Hepatocyte (in vitro differentiated cells): ENCODE data around the gene SLC34A1.

Experiments
- EZH2 ChIP-seq: fragments of 200-600 bp; sonication (generic); IDR thresholded peaks from 2 replicates; pipeline ENCODE4 v1.6.1; 2016; ENCODE audit warnings: antibody characterized with exemption, mild to moderate bottlenecking, borderline replicate concordance
- EZH2phosphoT487 ChIP-seq: fragments of 200-600 bp; sonication (generic); IDR thresholded peaks from one replicate; pipeline ENCODE4 v1.6.1; 2018; ENCODE audit warnings: antibody characterized with exemption, mild to moderate bottlenecking, low read depth, moderate library complexity; ENCODE audit not compliant: unreplicated experiment, severe bottlenecking
- TF ChIP-seq, protein P1 (sequence below): fragments of 200-600 bp; sonication (generic); IDR thresholded peaks from 2 replicates; pipeline ENCODE4 v1.5.1; 2016; ENCODE audit warnings: antibody characterized with exemption, mild to moderate bottlenecking; ENCODE audit not compliant: poor library complexity

DNA sequence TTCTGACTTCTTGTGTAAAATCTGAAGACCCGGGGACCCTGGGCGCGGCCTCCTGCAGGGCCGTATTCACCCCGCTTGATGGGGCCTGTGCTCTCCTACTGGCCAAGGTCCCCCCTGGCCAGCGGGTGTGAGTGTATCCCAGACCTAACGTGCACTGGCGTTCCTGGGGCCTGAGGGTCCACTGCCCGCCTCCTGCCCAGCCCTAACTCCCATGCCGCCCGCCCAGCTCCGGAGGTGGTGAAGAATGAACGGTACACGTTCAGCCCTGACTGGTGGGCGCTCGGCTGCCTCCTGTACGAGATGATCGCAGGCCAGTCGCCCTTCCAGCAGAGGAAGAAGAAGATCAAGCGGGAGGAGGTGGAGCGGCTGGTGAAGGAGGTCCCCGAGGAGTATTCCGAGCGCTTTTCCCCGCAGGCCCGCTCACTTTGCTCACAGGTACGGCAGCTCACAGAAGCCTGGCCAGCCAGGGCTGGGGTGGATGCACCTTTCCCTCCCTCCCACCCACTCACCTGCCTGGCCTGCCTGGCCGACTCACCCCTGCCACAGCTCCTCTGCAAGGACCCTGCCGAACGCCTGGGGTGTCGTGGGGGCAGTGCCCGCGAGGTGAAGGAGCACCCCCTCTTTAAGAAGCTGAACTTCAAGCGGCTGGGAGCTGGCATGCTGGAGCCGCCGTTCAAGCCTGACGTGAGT lies 51.8 kb downstream of the SLC34A1 start:
- TF ChIP-seq, protein P1, sequence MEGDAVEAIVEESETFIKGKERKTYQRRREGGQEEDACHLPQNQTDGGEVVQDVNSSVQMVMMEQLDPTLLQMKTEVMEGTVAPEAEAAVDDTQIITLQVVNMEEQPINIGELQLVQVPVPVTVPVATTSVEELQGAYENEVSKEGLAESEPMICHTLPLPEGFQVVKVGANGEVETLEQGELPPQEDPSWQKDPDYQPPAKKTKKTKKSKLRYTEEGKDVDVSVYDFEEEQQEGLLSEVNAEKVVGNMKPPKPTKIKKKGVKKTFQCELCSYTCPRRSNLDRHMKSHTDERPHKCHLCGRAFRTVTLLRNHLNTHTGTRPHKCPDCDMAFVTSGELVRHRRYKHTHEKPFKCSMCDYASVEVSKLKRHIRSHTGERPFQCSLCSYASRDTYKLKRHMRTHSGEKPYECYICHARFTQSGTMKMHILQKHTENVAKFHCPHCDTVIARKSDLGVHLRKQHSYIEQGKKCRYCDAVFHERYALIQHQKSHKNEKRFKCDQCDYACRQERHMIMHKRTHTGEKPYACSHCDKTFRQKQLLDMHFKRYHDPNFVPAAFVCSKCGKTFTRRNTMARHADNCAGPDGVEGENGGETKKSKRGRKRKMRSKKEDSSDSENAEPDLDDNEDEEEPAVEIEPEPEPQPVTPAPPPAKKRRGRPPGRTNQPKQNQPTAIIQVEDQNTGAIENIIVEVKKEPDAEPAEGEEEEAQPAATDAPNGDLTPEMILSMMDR = no peak
- TF ChIP-seq EZH2 (no peak), EZH2phosphoT487 (no peak)
